Stimulated activated CD8-positive, alpha-beta memory T cell treated with anti-CD3 and anti-CD28 coated beads, Interleukin-4, amount 100 ng/mL, for 4 hours (primary cell): ENCODE results near the gene RASL10B.

ENCODE experiments used
- DNase-seq, 2 donors: peaks; one replicate each; pipeline ENCODE4 v3.0.0-alpha.2; 2020; ENCODE audit warnings: low read depth in 2 of 2, low spot score in 1 of 2

RASL10B gene

GRCh38 chr17:35791681-35792350, 60.4 kb downstream of the RASL10B start:
- DNase-seq = no peak
